Left lung (tissue), 10 donors: ENCODE measurements around the gene CDH11. TPM values are rescaled to one million over a fixed set of nuclear protein-coding genes. Genes with fewer than 3 reads are reported as not detected.

Experiments used
- ATAC-seq: fragments of 200-7000 bp; cut with Tn5 transposase; one replicate; pipeline ENCODE4 v1.9.1; 2020; ENCODE audit warnings: moderate library complexity
- DNase-seq, 4 donors: peaks; one replicate each; pipeline ENCODE4 v3.0.0-alpha.2; 2013 to 2020
- H3K27ac ChIP-seq, 2 donors: fragments of 200-600 bp; sonication (generic) in 1 of 2; one replicate each; pipeline versions ENCODE4 v1.5.0 to v1.8.0; 2020 to 2021
- H3K27me3 ChIP-seq, 2 donors: fragments of 200-600 bp; sonication (generic) in 1 of 2; one replicate each; pipeline versions ENCODE4 v1.5.0 to v1.8.0; 2020 to 2021
- H3K36me3 ChIP-seq, 2 donors: fragments of 200-600 bp; sonication (generic) in 1 of 2; one replicate each; pipeline versions ENCODE4 v1.5.0 to v1.8.0; 2020 to 2021
- H3K4me1 ChIP-seq, 2 donors: fragments of 200-600 bp; one replicate each; pipeline ENCODE4 v1.8.0; 2021
- H3K4me3 ChIP-seq, 2 donors: fragments of 200-600 bp; sonication (generic) in 1 of 2; one replicate each; pipeline versions ENCODE4 v1.5.0 to v1.8.0; 2020 to 2021; ENCODE audit warnings: mild to moderate bottlenecking in 1 of 2
- H3K9me3 ChIP-seq, 2 donors: fragments of 200-600 bp; sonication (generic) in 1 of 2; one replicate each; pipeline versions ENCODE4 v1.5.0 to v1.8.0; 2020 to 2021
- intact Hi-C, 2 donors: fragments of 100-400 bp; cut with DNase I; formaldehyde crosslinking; loops; one replicate each; pipeline versions ENCODE4 v1.11.2 to v1.14.2; 2022
- polyA plus RNA-seq, 6 donors: library from polyadenylated mRNA; unstranded; fragments of 120-200 nt; gene quantifications; one replicate each; pipeline ENCODE4 v1.2.1, GENCODE V29; 2013; ENCODE audit not compliant: insufficient read length in 6 of 6
- total RNA-seq, 2 donors: library from RNA; stranded (reverse); fragmentation: NEBNext Ultra II Directional; extraction: Animal tissue kit (Norgen Biotek cat#: 25700); gene quantifications; one replicate each; pipeline ENCODE4 v1.2.1, GENCODE V29; 2021
- TF ChIP-seq, protein P1 (sequence below), 2 donors: fragments of 200-600 bp; sonication (generic) in 1 of 2; IDR thresholded peaks; one replicate each; pipeline versions ENCODE4 v1.5.0 to v1.8.0; 2021; ENCODE audit warnings: antibody characterized with exemption in 2 of 2
- donor health status: DM: no; HTN: yes; CAD: no.
- donor health status: DM: no; HTN: no; CAD: no.

CDH11 gene
- total and polyA plus RNA-seq, 8 donors: 161 to 350 (median 311) TPM

DNA sequence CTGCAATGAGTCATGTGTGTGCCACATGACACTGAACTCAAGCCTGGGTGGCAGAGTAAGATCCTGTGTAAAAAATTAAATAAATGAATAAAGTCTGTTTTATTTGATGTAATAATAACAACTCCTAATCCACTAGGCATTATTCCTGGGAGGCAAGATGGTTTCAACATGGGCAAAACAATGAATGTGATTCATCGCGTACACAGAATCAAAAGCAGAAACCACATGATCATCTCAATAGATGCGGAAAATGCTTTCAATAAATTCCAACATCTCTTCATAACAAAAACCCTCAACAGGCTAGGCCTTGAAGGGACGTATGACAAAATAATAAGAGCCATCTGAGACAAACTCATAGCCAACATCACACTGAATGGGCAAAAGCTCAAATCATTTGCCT is 195.4 kb downstream of the CDH11 start:
- H3K4me1 ChIP-seq: no peaks in the 10 kb centered on the region
- no peaks in the 10 kb centered on the region for H3K36me3 ChIP-seq
- TF ChIP-seq, protein P1, sequence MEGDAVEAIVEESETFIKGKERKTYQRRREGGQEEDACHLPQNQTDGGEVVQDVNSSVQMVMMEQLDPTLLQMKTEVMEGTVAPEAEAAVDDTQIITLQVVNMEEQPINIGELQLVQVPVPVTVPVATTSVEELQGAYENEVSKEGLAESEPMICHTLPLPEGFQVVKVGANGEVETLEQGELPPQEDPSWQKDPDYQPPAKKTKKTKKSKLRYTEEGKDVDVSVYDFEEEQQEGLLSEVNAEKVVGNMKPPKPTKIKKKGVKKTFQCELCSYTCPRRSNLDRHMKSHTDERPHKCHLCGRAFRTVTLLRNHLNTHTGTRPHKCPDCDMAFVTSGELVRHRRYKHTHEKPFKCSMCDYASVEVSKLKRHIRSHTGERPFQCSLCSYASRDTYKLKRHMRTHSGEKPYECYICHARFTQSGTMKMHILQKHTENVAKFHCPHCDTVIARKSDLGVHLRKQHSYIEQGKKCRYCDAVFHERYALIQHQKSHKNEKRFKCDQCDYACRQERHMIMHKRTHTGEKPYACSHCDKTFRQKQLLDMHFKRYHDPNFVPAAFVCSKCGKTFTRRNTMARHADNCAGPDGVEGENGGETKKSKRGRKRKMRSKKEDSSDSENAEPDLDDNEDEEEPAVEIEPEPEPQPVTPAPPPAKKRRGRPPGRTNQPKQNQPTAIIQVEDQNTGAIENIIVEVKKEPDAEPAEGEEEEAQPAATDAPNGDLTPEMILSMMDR (IDR thresholded peaks at IDR 0.05): no peak
- DNase-seq (no peak), ATAC-seq (no peak)
- intact Hi-C loops: no loop called here
- peaks cover 0 to 18% of the 10 kb centered on the region in 2 donors for H3K9me3 ChIP-seq
- H3K4me3 ChIP-seq: no peak overlapping the region
- H3K27me3 ChIP-seq: no peaks in the 10 kb centered on the region
- H3K27ac ChIP-seq: no peak overlapping the region

DNA sequence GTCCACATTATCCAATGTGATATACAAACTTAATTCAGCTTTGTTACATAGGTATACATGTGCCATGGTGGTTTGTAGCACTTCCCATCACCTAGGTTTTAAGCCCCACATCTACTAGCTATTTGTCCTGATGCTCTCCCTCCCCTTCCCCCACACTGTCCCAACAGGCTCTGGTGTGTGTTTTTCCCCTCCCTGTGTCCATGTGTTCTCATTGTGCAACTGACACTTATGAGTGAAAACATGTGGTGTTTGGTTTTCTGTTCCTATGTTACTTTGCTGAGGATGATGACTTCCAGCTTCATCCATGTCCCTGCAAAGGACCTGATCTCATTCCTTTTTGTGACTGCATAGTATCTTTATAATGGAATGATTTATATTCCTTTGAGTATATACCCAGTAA is 196.7 kb downstream of the CDH11 start:
- intact Hi-C loops: no loop called here
- no peaks in the 10 kb centered on the region for H3K36me3 ChIP-seq
- no peaks in the 10 kb centered on the region for H3K27me3 ChIP-seq
- no peak overlapping the region for H3K4me3 ChIP-seq
- TF ChIP-seq, protein P1 (IDR thresholded peaks at IDR 0.05): no peak
- peaks cover 0 to 18% of the 10 kb centered on the region in 2 donors for H3K9me3 ChIP-seq
- ATAC-seq: no peak
- peak in 1 of 4 donors; percentile 24 for DNase-seq
- H3K4me1 ChIP-seq: no peaks in the 10 kb centered on the region
- H3K27ac ChIP-seq: no peak overlapping the region

DNA sequence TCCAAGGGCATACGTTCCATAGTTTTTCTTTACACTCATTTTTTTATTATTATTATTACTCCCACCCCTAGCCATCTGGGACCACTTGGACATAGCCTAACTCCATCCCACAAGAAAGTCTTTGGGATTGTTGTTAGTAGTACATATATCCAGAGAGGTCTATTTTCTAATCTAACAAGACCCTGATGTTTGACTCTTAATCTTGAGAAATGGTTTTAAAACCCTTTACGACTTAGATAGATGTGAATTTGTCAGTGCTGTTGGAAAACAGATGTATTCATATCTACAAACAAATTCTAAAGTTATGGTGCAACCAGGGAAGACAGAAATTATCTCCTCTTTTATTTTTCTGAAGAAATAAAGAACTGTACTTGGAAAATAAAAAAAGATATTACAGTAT is 197.8 kb downstream of the CDH11 start:
- ATAC-seq (no peak), DNase-seq (no peak)
- TF ChIP-seq, protein P1 (IDR thresholded peaks at IDR 0.05): no peak
- Histone ChIP-seq H3K4me1 (no peaks in the 10 kb centered on the region), H3K9me3 (peaks cover 0 to 18% of the 10 kb centered on the region in 2 donors), H3K4me3 (no peak overlapping the region), H3K27ac (no peak overlapping the region), H3K36me3 (no peaks in the 10 kb centered on the region), H3K27me3 (no peaks in the 10 kb centered on the region)
- intact Hi-C loops: no loop called here

DNA sequence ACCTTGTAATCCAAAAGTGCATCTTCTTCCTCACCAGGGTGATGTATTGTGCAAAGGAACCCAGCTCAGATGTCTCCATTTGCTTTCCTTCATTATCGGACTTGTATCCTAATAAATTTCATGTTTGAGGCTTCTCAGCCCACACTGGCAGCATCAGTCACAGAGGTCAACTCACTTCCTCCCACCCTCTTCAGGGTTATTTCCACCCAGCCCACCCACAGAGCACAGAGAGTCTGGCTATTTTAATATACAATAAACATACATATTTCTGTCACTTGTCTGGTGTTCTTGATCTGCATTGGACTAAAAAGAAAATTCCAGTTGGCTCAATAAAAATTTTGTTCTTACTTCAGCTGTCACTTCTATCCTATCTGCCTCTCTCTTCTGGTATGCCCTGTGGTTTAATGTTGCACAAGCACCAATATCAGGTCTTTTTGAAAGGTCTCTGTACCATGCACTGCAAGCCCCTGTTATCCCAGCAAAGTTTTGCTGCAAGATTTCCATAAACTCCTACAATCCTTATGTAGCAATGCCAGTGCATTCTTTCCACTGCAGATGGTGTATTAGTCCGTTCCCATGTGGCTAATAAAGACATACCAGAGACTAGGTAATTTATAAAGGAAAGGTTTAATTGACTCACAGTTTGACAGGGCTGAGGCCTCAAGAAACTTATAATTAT is 201.8 kb downstream of the CDH11 start:
- Histone ChIP-seq H3K9me3 (peaks cover 0 to 6% of the 10 kb centered on the region in 2 donors), H3K36me3 (no peaks in the 10 kb centered on the region), H3K27me3 (no peaks in the 10 kb centered on the region), H3K4me1 (no peaks in the 10 kb centered on the region), H3K4me3 (no peak overlapping the region), H3K27ac (no peak overlapping the region)
- TF ChIP-seq, protein P1 (IDR thresholded peaks at IDR 0.05): no peak
- intact Hi-C loops: no loop called here
- DNase-seq (no peak), ATAC-seq (no peak)

- TF ChIP-seq, protein P1 (IDR thresholded peaks at IDR 0.05): no peak
Measured at GRCh38 chr16:64919141-64919540, 202.7 kb downstream of the CDH11 start.

More at GRCh38 chr16:64919141-64919540, 202.7 kb downstream of the CDH11 start:
- DNase-seq: no peak
- H3K4me3 ChIP-seq: no peak overlapping the region
- H3K27me3 ChIP-seq: no peaks in the 10 kb centered on the region
- H3K9me3 ChIP-seq: peaks cover 0 to 6% of the 10 kb centered on the region in 2 donors
- ATAC-seq: no peak
- intact Hi-C loops: no loop called here
- H3K36me3 ChIP-seq: no peaks in the 10 kb centered on the region
- H3K4me1 ChIP-seq: no peaks in the 10 kb centered on the region
- no peak overlapping the region for H3K27ac ChIP-seq
